ENCODE data around the gene SLC25A24.
"Not testable (repeated sequence)": the region's sequence is repeated elsewhere in the genome, so short reads cannot be mapped to it uniquely, and the experiment has no call there.

The SLC25A24 gene

GRCh38 chr1:108199781-108200686, at the start of gene SLC25A24:
SLC25A24 (minus strand) TSS chr1:108200343; CDS start chr1:108200138, 205 bp downstream.
- DNase-seq: no peak

- DNase-seq: not testable (repeated sequence)
These were observed 43.8 kb upstream of the SLC25A24 start, which contains the start of gene NBPF4 for GRCh38 chr1:108243976-108244375. NBPF4 (minus strand) TSS chr1:108244076; CDS start chr1:108243761, 315 bp downstream.

- not testable (repeated sequence) for DNase-seq
These were observed 39.3 kb upstream of the SLC25A24 start for GRCh38 chr1:108239426-108239825.

GRCh38 chr1:108235308-108235707, 35.2 kb upstream of the SLC25A24 start:
- not testable (repeated sequence) for DNase-seq

GRCh38 chr1:108232183-108232582, 32.0 kb upstream of the SLC25A24 start:
- DNase-seq: not testable (repeated sequence)

- DNase-seq: not testable (repeated sequence)
These were observed 29.8 kb upstream of the SLC25A24 start for GRCh38 chr1:108229976-108230375.

- not testable (repeated sequence) for DNase-seq
These were observed 27.6 kb upstream of the SLC25A24 start for GRCh38 chr1:108227772-108228171.

- DNase-seq: not testable (repeated sequence)
These were observed 26.7 kb upstream of the SLC25A24 start for GRCh38 chr1:108226855-108227254.

GRCh38 chr1:108223226-108223625, 23.1 kb upstream of the SLC25A24 start:
- DNase-seq: not testable (repeated sequence)

- not testable (repeated sequence) for DNase-seq
These were observed 17.5 kb upstream of the SLC25A24 start for GRCh38 chr1:108217515-108218174.

- DNase-seq: not testable (repeated sequence)
These were observed 16.9 kb upstream of the SLC25A24 start for GRCh38 chr1:108217007-108217406.

- not testable (repeated sequence) for DNase-seq
These were observed 16.1 kb upstream of the SLC25A24 start for GRCh38 chr1:108216028-108216890.

GRCh38 chr1:108214641-108215465, 14.7 kb upstream of the SLC25A24 start:
- DNase-seq: not testable (repeated sequence)

- no peak for DNase-seq
These were observed 10.9 kb upstream of the SLC25A24 start for GRCh38 chr1:108211014-108211413.

GRCh38 chr1:108209456-108210108, 9.4 kb upstream of the SLC25A24 start:
- no peak for DNase-seq

GRCh38 chr1:108208724-108209446, 8.7 kb upstream of the SLC25A24 start:
- no peak for DNase-seq

GRCh38 chr1:108203582-108203981, 3.4 kb upstream of the SLC25A24 start:
- DNase-seq: not testable (repeated sequence)

GRCh38 chr1:108201687-108202086, 1.5 kb upstream of the SLC25A24 start:
- DNase-seq: no peak

- DNase-seq: no peak
These were observed 526 bp upstream of the SLC25A24 start for GRCh38 chr1:108200687-108201051.

GRCh38 chr1:108199201-108199691, 897 bp downstream of the SLC25A24 start:
- no peak for DNase-seq

Data from SIG-M5 (cell line).